Sciatic nerve (tissue), 2 donors: ENCODE measurements around the gene ABL1. TPM values are rescaled to one million over a fixed set of nuclear protein-coding genes. Genes with fewer than 3 reads are reported as not detected.

Experiments used
- ATAC-seq: fragments of 200-7000 bp; cut with Tn5 transposase; one replicate; pipeline ENCODE4 v1.9.1; 2020; ENCODE audit warnings: mild to moderate bottlenecking, moderate library complexity
- DNase-seq: peaks from one replicate; pipeline ENCODE4 v3.0.0-alpha.2; 2020; ENCODE audit warnings: low spot score
- intact Hi-C: fragments of 100-400 bp; cut with DNase I; formaldehyde crosslinking; loops from one replicate; pipeline ENCODE4 v1.14.2; 2022
- total RNA-seq: library from RNA; stranded (reverse); fragmentation: NEBNext Ultra II Directional; extraction: Animal tissue kit (Norgen Biotek cat#: 25700); gene quantifications from one replicate; pipeline ENCODE4 v1.2.1, GENCODE V29; 2021
- donor health status: DM: no; HTN: no; CAD: no.
- donor health status: DM: no; HTN: no; CAD: no.

ABL1 gene
- total RNA-seq, 1 donor from 2014 or later, result 85.8 TPM

- intact Hi-C loops, result no loop called here
- ATAC-seq (peak; percentile 56), DNase-seq (peak; percentile 78)
These were observed 31.5 kb downstream of the ABL1 start for GRCh38 chr9:130866474-130866965.

GRCh38 chr9:130867556-130867955 lies 32.5 kb downstream of the ABL1 start:
- intact Hi-C loops, result no loop called here
- no peak for DNase-seq
- no peak for ATAC-seq

- no peak for DNase-seq
- intact Hi-C loops, result no loop called here
- ATAC-seq, result no peak
These were observed 33.2 kb downstream of the ABL1 start for GRCh38 chr9:130868230-130868629.

GRCh38 chr9:130869250-130869649 lies 34.2 kb downstream of the ABL1 start:
- intact Hi-C loops, result no loop called here

GRCh38 chr9:130870491-130871381 lies 35.7 kb downstream of the ABL1 start:
- ATAC-seq, result no peak
- DNase-seq, result no peak
- intact Hi-C loops, result no loop called here

More at GRCh38 chr9:130869250-130869649, 34.2 kb downstream of the ABL1 start:
- DNase-seq (no peak), ATAC-seq (peak; percentile 34)

GRCh38 chr9:130871395-130872062 lies 36.5 kb downstream of the ABL1 start:
- intact Hi-C loops, result no loop called here
- DNase-seq (no peak), ATAC-seq (no peak)

DNA sequence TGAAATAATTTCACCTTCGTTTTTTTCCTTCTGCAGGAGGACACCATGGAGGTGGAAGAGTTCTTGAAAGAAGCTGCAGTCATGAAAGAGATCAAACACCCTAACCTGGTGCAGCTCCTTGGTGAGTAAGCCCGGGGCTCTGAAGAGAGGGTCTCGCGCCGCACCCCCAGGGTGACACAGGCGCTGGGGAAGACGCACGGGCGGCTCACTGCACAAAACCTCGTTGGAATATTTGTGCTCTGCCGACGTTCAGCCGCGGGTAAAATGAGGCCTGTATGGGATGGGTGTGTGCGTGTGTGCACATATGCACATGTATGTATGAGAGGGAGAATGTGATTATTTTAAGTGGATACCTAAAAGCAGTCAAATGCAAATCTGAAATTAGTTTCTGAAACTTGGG lies 37.0 kb downstream of the ABL1 start:
- ATAC-seq (no peak), DNase-seq (no peak)
- intact Hi-C loops, result no loop called here

GRCh38 chr9:130872508-130872907 lies 37.5 kb downstream of the ABL1 start:
- ATAC-seq, result no peak
- intact Hi-C loops, result no loop called here
- no peak for DNase-seq

DNA sequence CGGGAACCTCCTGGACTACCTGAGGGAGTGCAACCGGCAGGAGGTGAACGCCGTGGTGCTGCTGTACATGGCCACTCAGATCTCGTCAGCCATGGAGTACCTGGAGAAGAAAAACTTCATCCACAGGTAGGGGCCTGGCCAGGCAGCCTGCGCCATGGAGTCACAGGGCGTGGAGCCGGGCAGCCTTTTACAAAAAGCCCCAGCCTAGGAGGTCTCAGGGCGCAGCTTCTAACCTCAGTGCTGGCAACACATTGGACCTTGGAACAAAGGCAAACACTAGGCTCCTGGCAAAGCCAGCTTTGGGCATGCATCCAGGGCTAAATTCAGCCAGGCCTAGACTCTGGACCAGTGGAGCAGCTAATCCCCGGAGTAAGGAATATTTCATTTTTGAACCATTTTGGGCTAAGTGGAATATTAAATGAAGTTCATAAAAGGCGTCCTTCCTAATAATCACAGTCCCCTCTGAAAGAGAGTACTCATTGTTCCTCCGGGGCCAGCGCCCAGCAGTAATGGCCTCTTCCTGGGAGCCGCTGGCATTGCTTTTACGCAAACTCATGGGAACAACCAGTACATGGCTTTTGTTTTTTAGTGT lies 38.0 kb downstream of the ABL1 start:
- intact Hi-C loops, result no loop called here

DNA sequence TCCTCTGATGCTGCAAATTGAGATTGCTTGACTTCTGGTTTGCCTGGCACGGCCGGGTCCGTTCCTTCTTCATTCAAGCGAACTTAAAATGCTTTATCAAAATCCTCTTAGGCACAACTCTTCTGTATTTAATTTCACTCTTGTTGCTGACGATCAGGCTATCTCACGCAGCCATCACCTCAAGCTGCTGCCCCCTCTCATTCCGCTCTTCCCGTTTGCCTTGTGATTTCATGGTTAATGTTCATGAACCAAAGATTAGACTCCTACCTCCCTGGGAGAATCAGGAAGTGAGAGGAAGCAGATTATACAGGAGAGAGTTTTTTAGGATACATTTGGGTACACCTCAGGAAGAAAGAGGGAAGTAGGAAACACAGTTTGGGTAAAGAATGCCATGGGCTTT lies 38.9 kb downstream of the ABL1 start:
- ATAC-seq (no peak), DNase-seq (no peak)
- intact Hi-C loops, result no loop called here

More for the DNA sequence above, 38.0 kb downstream of the ABL1 start:
- DNase-seq (no peak), ATAC-seq (peak; percentile 46)

DNA sequence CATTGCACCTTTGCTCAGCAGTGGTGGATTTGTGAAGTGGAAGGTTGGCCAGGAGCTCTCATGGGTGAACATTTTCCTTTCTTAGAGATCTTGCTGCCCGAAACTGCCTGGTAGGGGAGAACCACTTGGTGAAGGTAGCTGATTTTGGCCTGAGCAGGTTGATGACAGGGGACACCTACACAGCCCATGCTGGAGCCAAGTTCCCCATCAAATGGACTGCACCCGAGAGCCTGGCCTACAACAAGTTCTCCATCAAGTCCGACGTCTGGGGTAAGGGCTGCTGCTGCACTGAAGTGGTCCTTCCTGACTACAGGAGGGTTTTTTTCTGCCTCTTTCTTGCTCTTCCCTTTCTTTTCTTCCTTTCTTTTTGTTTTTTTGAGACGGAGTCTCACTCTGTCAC lies 39.7 kb downstream of the ABL1 start:
- DNase-seq, result no peak
- intact Hi-C loops, result no loop called here

DNA sequence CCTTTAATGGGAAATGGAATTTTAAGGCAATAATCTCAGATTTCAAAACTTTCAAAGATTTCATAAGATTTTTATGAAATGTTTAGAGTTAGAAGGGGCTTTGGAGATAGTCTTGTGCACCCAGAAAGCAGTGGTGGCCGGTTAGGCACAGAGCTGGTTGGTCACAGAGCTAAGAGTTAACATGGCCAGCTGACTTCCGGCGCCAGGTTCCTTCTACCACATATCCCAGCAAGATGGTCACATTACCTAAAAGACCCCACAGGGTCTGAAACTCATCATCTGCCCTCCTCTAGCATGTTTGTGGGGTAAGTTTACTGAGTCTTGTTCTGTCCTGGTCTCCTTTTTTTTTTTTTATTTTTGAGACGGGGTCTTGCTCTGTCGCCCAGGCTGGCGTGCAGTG lies 42.2 kb downstream of the ABL1 start:
- no peak for ATAC-seq
- no peak for DNase-seq
- intact Hi-C loops, result no loop called here

More for the DNA sequence above, 39.7 kb downstream of the ABL1 start:
- ATAC-seq, result no peak

DNA sequence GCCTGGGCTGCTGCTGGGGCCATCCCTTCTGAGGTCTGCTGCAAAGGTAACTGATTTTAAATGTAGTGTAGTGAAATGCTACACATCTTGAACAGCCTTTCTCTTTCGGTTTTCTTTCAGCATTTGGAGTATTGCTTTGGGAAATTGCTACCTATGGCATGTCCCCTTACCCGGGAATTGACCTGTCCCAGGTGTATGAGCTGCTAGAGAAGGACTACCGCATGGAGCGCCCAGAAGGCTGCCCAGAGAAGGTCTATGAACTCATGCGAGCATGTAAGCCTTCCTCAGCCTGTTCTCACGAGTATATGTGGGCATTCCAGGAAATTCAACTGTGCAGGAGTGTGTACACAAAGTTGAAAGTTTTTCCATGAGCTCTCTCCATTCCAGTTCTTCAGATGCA lies 43.2 kb downstream of the ABL1 start:
- intact Hi-C loops, result no loop called here
- DNase-seq, result no peak
- ATAC-seq, result no peak

GRCh38 chr9:130879863-130880411 lies 44.9 kb downstream of the ABL1 start:
- no peak for ATAC-seq
- DNase-seq, result no peak
- intact Hi-C loops, result no loop called here

DNA sequence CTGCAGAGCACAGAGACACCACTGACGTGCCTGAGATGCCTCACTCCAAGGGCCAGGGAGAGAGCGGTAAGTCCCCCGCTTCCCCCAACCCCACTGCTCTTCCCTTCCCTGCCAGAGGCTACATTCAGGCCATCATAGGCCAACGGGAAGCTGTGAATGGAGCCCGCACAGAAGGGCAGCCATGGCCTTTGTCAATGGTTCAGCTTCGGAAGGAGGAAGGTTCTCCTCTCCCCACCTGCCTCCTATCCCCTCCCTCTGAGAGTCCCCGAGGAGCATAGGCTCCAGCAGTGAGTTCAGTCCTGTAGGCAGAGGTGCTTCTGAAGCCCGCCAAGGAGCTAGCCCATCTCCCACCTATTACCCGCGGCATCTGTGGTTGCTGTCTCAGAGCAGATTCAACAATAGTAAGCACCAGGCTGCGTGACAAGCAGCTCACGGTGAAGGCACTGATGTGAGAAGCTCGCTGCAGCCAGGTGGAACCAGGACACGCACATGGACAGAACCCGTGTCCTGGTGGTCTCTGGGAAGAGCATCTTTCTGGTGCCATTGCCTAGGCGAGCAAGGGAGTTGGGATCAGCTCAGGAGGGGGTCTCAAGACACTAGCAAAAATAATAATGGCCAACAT lies 45.7 kb downstream of the ABL1 start:
- DNase-seq (no peak), ATAC-seq (no peak)
- intact Hi-C loops, result no loop called here

GRCh38 chr9:130881516-130881915 lies 46.5 kb downstream of the ABL1 start:
- intact Hi-C loops, result no loop called here
- ATAC-seq, result no peak
- DNase-seq, result no peak

DNA sequence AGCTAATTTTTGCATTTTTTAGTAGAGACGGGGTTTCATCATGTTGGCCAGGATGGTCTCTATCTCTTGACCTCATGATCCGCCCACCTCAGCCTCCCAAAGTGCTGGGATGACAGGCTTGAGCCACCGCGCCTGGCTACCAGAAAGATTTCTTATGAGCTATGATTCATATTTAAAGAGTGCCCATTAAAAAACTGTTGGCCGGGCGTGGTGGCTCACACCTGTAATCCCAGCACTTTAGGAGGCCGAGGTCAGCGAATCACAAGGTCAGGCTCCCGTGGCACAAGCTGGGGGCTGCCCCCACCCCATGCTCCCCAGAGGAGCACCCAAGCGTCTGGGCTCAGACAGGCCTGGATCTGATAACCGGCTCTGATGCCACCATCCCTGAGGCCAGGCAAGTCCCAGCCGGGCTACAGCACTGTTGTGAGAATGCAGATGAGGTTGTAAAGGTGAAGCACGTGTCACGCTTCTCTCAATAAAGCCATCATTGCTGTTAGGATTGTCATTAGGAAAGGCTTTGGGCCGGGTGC lies 47.7 kb downstream of the ABL1 start:
- ATAC-seq (no peak), DNase-seq (no peak)
- intact Hi-C loops, result no loop called here

DNA sequence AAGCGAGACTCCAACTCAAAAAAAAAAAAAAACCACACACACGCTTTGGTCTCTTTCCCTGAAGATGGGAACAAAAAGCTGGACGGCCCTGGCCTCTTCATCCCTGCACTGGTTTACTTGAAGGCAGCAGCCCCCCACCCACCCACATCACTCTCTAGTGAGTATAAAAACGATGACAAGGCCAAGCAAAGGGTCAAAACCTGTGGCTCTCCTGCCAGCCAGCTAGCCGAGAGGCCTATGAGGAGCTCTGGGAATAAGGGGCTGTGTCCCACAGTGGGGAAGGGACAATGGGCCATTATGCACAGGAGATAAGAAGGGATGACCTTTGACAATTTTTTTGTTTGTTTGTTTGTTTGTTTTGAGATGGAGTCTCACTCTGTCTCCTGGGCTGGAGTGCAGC lies 48.4 kb downstream of the ABL1 start:
- no peak for ATAC-seq
- intact Hi-C loops, result no loop called here
- no peak for DNase-seq

DNA sequence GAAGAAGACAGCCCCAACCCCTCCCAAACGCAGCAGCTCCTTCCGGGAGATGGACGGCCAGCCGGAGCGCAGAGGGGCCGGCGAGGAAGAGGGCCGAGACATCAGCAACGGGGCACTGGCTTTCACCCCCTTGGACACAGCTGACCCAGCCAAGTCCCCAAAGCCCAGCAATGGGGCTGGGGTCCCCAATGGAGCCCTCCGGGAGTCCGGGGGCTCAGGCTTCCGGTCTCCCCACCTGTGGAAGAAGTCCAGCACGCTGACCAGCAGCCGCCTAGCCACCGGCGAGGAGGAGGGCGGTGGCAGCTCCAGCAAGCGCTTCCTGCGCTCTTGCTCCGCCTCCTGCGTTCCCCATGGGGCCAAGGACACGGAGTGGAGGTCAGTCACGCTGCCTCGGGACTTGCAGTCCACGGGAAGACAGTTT lies 49.1 kb downstream of the ABL1 start:
- intact Hi-C loops, result no loop called here
- DNase-seq, result no peak
- peak; percentile 11 for ATAC-seq
